ENCODE results near the gene SLC34A3. TPM values are rescaled to one million over a fixed set of nuclear protein-coding genes. Genes with fewer than 3 reads are reported as not detected.

Gene SLC34A3
- total and polyA plus RNA-seq, 4 donors: 0.03 to 0.65 (median 0.12) TPM; not detected in 1

GRCh38 chr9:137199411-137200121 is 31.1 kb upstream of the SLC34A3 start:
- TF ChIP-seq CTCF (IDR thresholded peaks at IDR 0.05; ENCODE audit: control extremely low read depth, extremely low read depth): no peak
- Histone ChIP-seq H3K4me3 (peak overlapping the region; percentile 25), H3K9ac (ENCODE audit: insufficient read depth in 1 of 2, low read length in 2 of 2) (no peak overlapping the region), H3K4me1 (ENCODE audit: control insufficient read depth in 5 of 5, insufficient read depth in 5 of 5, low read length in 5 of 5) (peaks cover 6 to 30% (median 19%) of the 10 kb centered on the region in 5 donors), H3K27ac (ENCODE audit: low read depth in 1 of 2, low read length in 1 of 2) (peak overlapping the region; percentile 21 to 89), H3K27me3 (ENCODE audit: control insufficient read depth in 3 of 3, insufficient read depth in 3 of 3, low read length in 2 of 3) (no peaks in the 10 kb centered on the region), H3K9me3 (ENCODE audit: control insufficient read depth in 4 of 4, insufficient read depth in 3 of 4, low read length in 3 of 4) (no peaks in the 10 kb centered on the region), H3K36me3 (ENCODE audit: control insufficient read depth in 4 of 4, insufficient read depth in 4 of 4, low read length in 4 of 4) (peaks cover 0 to 8% (median 2%) of the 10 kb centered on the region in 4 donors)
- 16 to 30% methylated on average over 44 to 51 of the region's 51 CpGs for WGBS, 2 donors
- DNase-seq: peak in 1 of 3 donors; percentile 18
- ATAC-seq (ENCODE audit: insufficient read depth, low FRiP score): no peak

GRCh38 chr9:137200311-137201204 is 30.1 kb upstream of the SLC34A3 start, which contains the start of gene TPRN:
Gene TPRN (minus strand): TSS chr9:137200741. CDS start chr9:137200711, 30 bp downstream.
- 1% methylated on average over 66 to 118 of the region's 118 CpGs for WGBS, 2 donors
- Histone ChIP-seq H3K4me1 (ENCODE audit: control insufficient read depth in 5 of 5, insufficient read depth in 5 of 5, low read length in 5 of 5) (peaks cover 7 to 33% (median 21%) of the 10 kb centered on the region in 5 donors), H3K27me3 (ENCODE audit: control insufficient read depth in 3 of 3, insufficient read depth in 3 of 3, low read length in 2 of 3) (no peaks in the 10 kb centered on the region), H3K36me3 (ENCODE audit: control insufficient read depth in 4 of 4, insufficient read depth in 4 of 4, low read length in 4 of 4) (peaks cover 0 to 8% (median 4%) of the 10 kb centered on the region in 4 donors), H3K4me3 (peak within 1 kb of the TSS; percentile 78), H3K9me3 (ENCODE audit: control insufficient read depth in 4 of 4, insufficient read depth in 3 of 4, low read length in 3 of 4) (peaks cover 0 to 2% (median 0%) of the 10 kb centered on the region in 4 donors), H3K9ac (ENCODE audit: insufficient read depth in 1 of 2, low read length in 2 of 2) (no peak within 1 kb of the TSS), H3K27ac (ENCODE audit: low read depth in 1 of 2, low read length in 1 of 2) (peak within 1 kb of the TSS; percentile 81 to 97)
- peak; percentile 99 to 100 (median 99) for DNase-seq
- peak; percentile 96 for ATAC-seq (ENCODE audit: insufficient read depth, low FRiP score)
- TF ChIP-seq CTCF (IDR thresholded peaks at IDR 0.05; ENCODE audit: control extremely low read depth, extremely low read depth): no peak

- H3K36me3 ChIP-seq (ENCODE audit: control insufficient read depth in 4 of 4, insufficient read depth in 4 of 4, low read length in 4 of 4): peaks cover 0 to 8% (median 4%) of the 10 kb centered on the region in 4 donors
- no peak overlapping the region for H3K9ac ChIP-seq (ENCODE audit: insufficient read depth in 1 of 2, low read length in 2 of 2)
- H3K27ac ChIP-seq (ENCODE audit: low read depth in 1 of 2, low read length in 1 of 2): peak overlapping the region; percentile 77 to 97
- H3K9me3 ChIP-seq (ENCODE audit: control insufficient read depth in 4 of 4, insufficient read depth in 3 of 4, low read length in 3 of 4): peaks cover 0 to 2% (median 0%) of the 10 kb centered on the region in 4 donors
- peaks cover 10 to 39% (median 23%) of the 10 kb centered on the region in 5 donors for H3K4me1 ChIP-seq (ENCODE audit: control insufficient read depth in 5 of 5, insufficient read depth in 5 of 5, low read length in 5 of 5)
- no peak for DNase-seq
- peak overlapping the region; percentile 78 for H3K4me3 ChIP-seq
- no peak for TF ChIP-seq CTCF (IDR thresholded peaks at IDR 0.05; ENCODE audit: control extremely low read depth, extremely low read depth)
- H3K27me3 ChIP-seq (ENCODE audit: control insufficient read depth in 3 of 3, insufficient read depth in 3 of 3, low read length in 2 of 3): no peaks in the 10 kb centered on the region
- WGBS, 2 donors: 21 to 22% methylated on average over 23 of the region's 23 CpGs
- no peak for ATAC-seq (ENCODE audit: insufficient read depth, low FRiP score)
Measured at GRCh38 chr9:137201205-137201868, 29.4 kb upstream of the SLC34A3 start.

All from lung (tissue), 12 donors.